Activated gamma-delta T cell treated with Interleukin-2 at 50 U/mL for 16 hours (primary cell): ENCODE data around the gene MGAT5B.

Experiments used
- DNase-seq: peaks from one replicate; pipeline ENCODE4 v3.0.0-alpha.2; 2020

The MGAT5B gene

GRCh38 chr17:76986365-76986764 is 118.2 kb downstream of the MGAT5B start:
- no peak for DNase-seq

- no peak for DNase-seq
These were observed 119.4 kb downstream of the MGAT5B start for GRCh38 chr17:76987486-76988093.

- no peak for DNase-seq
These were observed 120.6 kb downstream of the MGAT5B start for GRCh38 chr17:76988796-76989195.

GRCh38 chr17:76989519-76989918 is 121.3 kb downstream of the MGAT5B start:
- DNase-seq, result no peak

DNA sequence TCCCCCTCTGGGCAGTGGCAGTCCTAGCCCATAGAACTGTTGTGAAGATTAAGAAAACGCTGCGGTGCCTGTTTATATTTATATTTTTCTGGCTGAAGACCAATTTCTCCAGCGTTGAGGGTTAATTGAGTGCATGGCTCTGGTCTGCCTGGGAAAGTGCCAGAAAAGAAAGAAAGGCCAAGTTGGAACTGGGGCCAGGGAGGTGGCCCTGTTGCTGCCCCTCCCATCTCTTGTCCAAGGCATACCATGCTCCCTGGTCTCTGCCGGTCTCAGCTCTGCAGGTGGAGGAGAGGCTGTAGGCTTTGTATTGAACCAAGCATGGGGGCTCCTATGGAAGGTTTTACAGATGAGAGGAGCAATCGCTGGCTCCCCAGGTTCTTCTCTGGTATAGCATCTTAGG is 124.7 kb downstream of the MGAT5B start:
- DNase-seq, result no peak

- DNase-seq, result no peak
These were observed 125.4 kb downstream of the MGAT5B start for GRCh38 chr17:76993651-76994050.

DNA sequence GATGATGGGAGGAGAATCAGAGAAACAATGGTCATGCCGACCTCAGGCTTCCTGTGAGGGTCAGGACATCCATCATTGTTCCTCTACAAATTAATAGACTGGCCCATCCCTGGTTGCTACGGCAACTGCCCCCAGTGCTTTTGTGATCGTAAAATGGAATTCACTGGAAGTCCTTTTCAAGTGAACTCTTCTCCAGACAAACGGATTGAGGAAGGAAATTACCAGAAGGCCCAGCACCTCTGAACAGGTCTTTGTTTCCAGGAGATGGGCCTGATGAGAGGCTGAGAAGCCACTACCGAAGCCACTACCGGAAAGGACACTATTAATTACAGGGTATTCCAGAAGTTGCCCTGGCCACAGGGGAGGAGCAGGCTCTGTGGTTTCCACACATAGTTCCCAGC is 126.0 kb downstream of the MGAT5B start:
- DNase-seq, result no peak

DNA sequence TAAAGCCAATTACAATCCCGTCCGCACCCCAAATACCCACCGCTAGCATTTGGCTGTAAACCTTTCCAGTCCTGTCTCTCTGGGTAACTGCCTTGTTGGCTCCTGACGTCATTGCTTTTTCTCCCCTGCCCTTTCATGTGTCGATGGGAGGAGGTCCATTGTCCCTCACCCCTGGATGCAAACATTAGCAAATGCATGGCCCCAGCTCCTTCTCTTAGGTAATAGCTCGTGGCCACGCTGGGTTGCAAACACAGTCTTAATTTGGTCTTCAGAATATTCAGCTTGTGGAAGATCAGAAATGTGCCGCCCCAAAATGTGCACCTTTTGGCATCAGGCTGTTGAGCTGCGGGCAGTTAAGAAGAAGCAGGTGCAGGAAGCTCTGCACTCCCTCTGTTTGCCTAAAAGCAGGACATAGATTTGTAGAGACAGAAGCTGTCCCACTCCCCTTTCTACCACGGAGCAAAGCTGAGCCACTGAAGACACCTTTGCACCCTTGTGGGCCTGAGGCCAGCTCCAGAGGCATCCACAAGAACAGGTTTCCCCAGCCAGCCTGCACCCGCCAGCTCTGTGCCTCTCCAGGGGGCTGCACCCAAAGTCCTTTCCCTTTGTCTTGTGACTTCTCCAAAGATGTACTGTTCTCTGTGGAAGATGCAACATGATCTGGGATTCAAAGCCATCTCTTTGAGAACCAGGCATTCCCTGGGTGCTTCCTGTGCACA is 127.3 kb downstream of the MGAT5B start:
- no peak for DNase-seq

DNA sequence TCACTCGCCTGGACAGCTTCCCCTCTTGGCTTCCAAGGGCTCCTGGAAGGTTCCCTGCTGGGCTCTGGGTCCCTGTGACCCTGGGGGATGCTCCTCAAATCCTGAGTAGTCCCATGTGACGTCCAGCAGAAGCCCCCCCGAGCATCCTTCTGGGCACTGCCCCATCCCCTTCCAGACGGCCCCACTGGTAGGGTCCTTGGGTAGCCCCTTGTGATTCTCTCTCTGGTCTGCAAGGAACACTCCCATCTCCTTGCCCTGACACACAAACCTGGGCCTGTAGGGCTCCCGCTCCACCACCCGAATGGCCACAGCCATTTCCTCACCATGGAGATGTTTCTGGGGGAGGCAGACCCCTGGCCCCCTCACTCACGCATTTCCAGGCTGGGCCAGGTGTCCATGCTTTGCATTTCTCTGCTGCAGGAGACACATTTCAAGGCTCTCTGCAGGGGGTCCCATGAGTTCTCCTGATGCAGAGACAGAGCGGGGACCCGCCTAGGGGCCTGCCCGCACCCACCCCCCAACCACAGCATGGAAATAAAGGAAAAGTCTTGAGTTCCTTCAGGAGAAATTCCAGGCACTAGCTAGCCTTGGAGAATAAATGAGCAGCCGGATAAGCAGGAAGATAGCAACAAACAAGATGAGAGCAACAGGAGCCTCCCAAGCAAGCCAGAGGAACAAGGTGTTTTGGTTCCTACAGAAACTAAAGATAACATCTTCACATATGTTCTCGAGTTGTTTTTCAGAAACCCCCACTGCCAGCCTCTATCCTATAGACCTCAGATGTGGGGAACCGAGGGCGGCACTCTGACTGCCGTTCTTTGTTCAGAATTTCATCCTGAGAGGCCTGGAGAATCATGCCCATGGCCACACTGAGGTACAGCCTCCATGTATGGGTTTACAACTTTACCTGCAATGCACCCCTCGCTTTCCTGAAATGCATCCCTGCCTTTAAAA is 128.8 kb downstream of the MGAT5B start:
- no peak for DNase-seq

- peak; percentile 41 for DNase-seq
These were observed 129.9 kb downstream of the MGAT5B start for GRCh38 chr17:76997981-76998531.

DNA sequence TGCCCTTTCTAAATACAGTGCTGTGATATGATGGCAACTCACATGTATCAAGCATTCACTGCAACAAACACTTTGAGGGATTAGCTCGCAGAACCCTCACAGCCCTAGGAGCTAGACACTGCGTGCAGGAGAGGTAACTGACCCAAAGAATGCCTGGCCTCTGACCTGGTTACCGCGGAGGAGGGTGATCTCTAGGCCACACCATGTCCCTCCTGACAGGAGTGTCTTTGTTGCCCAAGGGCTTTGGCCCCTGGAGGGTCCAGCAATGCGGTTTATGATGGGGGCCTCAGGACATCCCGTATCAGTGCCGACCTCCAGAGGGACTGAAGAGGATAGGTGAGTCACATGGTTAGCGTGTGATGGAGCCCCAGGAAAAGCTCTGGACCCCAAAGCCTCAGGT is 130.6 kb downstream of the MGAT5B start:
- no peak for DNase-seq
